Measurements from ENCODE around the gene ANAPC16.
"Not testable (repeated sequence)": the region's sequence is repeated elsewhere in the genome, so short reads cannot be mapped to it uniquely, and the experiment has no call there.

Gene ANAPC16

DNA sequence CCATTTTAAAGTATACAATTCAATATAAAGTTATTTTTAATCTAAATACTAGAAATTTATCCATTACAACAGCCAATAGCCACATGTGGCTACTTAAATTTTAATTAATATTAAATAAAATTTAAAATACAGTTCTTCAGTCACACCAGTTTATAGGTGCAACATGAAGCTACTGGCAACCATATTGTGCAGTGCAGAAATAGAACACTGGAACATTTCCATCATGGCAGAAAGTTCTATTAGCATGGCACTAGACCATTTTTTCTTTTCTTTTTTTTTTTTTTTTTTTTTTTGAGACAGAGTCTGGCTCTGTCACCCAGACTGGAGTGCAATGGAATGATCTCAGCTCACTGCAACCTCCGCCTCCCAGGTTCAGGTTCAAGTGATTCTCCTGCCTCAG lies 5.5 kb downstream of the ANAPC16 start:
- no peak overlapping the region for H3K4me3 ChIP-seq (replicated peaks; ENCODE audit: low read depth, low read length)
- TF ChIP-seq, protein P1, sequence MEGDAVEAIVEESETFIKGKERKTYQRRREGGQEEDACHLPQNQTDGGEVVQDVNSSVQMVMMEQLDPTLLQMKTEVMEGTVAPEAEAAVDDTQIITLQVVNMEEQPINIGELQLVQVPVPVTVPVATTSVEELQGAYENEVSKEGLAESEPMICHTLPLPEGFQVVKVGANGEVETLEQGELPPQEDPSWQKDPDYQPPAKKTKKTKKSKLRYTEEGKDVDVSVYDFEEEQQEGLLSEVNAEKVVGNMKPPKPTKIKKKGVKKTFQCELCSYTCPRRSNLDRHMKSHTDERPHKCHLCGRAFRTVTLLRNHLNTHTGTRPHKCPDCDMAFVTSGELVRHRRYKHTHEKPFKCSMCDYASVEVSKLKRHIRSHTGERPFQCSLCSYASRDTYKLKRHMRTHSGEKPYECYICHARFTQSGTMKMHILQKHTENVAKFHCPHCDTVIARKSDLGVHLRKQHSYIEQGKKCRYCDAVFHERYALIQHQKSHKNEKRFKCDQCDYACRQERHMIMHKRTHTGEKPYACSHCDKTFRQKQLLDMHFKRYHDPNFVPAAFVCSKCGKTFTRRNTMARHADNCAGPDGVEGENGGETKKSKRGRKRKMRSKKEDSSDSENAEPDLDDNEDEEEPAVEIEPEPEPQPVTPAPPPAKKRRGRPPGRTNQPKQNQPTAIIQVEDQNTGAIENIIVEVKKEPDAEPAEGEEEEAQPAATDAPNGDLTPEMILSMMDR (IDR thresholded peaks at IDR 0.05; ENCODE audit: low read length, missing control alignments) = no peak
- DNase-seq (ENCODE audit: low read depth) = no peak

DNA sequence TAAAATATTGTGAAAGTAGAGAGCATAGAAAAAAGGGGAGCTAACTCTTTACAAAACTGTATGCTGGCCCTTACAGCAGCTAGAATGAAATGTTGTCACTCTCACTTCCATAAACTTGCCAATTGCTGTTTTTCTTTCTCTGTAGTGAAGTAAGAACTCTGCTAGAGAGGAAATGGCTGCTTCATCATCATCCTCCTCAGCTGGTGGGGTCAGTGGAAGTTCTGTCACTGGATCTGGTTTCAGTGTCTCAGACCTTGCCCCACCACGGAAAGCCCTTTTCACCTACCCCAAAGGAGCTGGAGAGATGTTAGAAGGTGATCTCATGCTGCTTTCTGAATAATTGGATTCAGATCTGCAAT lies 7.9 kb downstream of the ANAPC16 start:
- H3K4me3 ChIP-seq (replicated peaks; ENCODE audit: low read depth, low read length) = no peak overlapping the region
- TF ChIP-seq, protein P1 (IDR thresholded peaks at IDR 0.05; ENCODE audit: low read length, missing control alignments) = no peak
- peak; percentile 20 for DNase-seq (ENCODE audit: low read depth)

DNA sequence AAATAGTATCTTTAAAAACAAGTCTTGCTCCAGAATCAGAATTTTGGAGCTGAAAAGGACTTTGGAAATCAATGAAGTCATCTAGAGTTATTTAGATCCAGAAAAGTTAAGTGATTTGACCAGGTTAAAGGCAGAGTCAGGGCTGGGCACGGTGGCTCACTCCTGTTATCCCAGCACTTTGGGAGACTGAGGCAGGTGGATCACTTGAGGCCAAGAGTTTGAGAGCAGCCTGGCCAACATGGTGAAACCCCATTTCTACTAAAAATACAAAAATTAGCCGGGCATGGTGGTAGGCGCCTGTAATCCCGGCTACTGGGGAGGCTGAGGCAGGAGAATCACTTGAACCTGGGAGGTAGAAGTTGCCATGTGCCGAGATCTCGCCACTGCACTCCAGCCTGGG lies 8.4 kb downstream of the ANAPC16 start:
- not testable (repeated sequence) for H3K4me3 ChIP-seq (replicated peaks; ENCODE audit: low read depth, low read length); DNase-seq (ENCODE audit: low read depth)

DNA sequence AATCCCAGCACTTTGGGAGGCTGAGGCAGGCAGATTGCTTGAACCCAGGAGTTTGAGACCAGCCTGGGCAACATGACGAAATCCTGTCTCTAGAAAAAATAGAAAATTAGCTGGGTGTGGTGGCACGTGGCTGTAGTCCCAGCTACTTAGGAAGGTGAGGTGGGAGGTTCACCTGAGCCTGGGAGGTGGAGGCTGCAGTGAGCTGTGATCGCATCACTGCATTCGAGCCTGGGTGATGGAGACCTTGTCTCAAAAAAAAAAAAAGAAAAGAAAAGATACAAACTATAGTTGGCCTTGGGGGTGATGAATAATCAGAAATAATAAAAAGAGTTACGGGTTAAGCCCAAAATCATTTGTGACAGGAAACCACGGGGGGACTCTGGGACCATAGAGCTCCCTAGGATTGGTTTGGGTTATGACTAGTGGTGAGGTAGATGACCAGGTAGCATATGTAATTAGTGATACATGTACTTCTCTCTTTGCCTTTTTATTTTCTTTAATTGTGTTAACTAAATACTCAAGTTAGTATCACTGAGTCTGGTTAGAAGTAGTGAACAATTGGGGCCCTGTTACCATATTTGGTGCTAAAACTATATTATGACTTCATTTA lies 10.7 kb downstream of the ANAPC16 start:
- TF ChIP-seq, protein P1 (IDR thresholded peaks at IDR 0.05; ENCODE audit: low read length, missing control alignments) = no peak
- no peak for DNase-seq (ENCODE audit: low read depth)
- no peak overlapping the region for H3K4me3 ChIP-seq (replicated peaks; ENCODE audit: low read depth, low read length)

DNA sequence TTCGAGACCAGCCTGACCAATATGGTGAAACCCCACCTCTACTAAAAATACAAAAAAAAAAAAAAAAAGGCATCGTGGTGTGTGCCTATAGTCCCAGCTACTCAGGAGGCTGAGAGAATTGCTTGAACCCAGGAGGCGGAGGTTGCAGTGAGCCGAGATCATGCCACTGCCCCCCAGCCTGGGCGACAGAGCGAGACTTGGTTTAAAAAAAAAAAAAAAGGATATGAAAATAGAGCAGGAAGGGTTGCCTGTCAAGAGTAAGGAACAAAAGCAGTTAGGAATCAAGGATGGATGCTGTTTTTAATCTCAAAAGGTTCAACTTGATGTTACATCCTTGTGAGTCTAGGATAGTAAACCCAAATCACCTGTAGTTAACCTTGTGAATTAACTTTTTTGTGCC lies 12.0 kb downstream of the ANAPC16 start:
- no peak for DNase-seq (ENCODE audit: low read depth)
- TF ChIP-seq, protein P1 (IDR thresholded peaks at IDR 0.05; ENCODE audit: low read length, missing control alignments) = no peak
- no peak overlapping the region for H3K4me3 ChIP-seq (replicated peaks; ENCODE audit: low read depth, low read length)

DNA sequence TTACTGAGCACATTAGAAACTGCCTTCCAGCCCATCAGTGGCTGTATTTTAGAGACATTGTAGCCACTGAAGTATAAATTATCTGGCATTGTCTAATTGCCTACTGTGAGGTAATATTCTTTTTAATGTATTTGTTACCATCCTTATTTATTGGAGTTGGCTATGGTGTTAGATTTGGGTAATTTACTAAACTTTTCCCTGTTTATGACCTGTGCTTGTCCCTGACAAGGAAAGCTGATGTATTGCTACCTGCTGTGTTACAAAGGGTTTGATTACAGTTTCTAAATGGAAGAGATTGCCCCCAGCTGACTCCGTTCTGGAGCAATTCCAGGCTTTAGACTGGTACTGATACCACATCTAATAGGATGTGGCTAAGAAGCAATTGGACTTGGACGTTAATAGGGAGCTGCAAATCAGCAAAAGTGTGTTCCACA lies 12.5 kb downstream of the ANAPC16 start:
- TF ChIP-seq, protein P1 (IDR thresholded peaks at IDR 0.05; ENCODE audit: low read length, missing control alignments) = no peak
- DNase-seq (ENCODE audit: low read depth) = no peak

DNA sequence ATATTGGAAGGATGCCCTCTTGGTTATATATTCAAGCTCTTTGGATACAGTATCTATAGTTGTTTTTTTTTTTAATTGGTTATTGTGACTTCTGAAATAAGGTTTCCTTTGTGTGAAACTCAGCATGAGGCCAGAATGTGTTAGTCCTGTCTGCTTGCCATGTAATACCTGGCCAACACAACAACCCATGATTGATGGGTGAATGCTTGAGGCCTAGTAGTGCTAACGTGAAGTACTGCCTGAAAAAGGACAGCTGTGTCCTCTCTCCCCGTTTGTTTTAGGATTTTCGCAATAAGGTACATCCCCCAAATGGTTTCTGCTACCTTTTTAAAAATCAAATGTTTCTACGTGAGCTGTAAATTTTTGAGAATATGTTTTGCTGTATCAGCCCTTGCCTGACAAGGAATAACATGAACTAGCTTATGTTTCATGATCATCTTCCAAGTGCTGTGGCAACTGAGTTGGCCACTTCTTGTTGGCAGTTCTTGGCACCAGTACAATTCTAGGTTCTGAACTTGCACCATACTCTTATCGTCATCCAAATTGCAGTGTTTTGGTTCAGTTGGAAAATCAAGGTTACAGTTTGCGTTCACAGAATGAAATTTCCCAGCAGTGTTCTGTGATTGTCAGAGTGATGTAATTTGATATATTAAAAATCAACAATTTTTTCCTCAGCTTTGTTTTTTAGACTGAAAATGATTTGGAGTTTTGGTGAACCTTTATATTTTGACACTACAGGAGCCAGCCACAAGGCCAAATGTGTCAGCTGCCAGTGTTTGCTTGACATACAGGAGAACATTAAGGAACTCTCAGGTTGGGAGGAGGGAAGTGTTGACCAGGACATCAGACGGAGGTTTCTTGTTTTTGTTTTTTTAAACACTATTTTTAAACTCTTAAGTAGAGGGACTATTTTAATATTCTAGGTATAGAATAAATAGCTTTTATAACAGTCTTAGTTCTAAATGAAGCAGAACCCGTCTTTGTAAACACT lies 13.7 kb downstream of the ANAPC16 start:
- H3K4me3 ChIP-seq (replicated peaks; ENCODE audit: low read depth, low read length) = no peak overlapping the region
- DNase-seq (ENCODE audit: low read depth) = peak; percentile 73
- TF ChIP-seq, protein P1 (IDR thresholded peaks at IDR 0.05; ENCODE audit: low read length, missing control alignments) = no peak

More for the DNA sequence above, 12.5 kb downstream of the ANAPC16 start:
- H3K4me3 ChIP-seq (replicated peaks; ENCODE audit: low read depth, low read length) = no peak overlapping the region

All from fibroblast of pulmonary artery (primary cell).